Measurements from ENCODE around the gene HBG1.

Gene HBG1

GRCh38 chr11:5281596-5281995 lies 31.9 kb upstream of the HBG1 start:
- H3K4me1 ChIP-seq (ENCODE audit: control insufficient read depth, low read length), result no peaks in the 10 kb centered on the region
- no peaks in the 10 kb centered on the region for H3K79me2 ChIP-seq (ENCODE audit: control insufficient read depth, low read length)
- no peak overlapping the region for H3K4me2 ChIP-seq (ENCODE audit: low read length)
- H3K36me3 ChIP-seq (ENCODE audit: control insufficient read depth, low read length), result no peaks in the 10 kb centered on the region
- H3K27ac ChIP-seq (ENCODE audit: low read depth, low read length), result no peak overlapping the region
- no peaks in the 10 kb centered on the region for H3K27me3 ChIP-seq (ENCODE audit: control insufficient read depth, low read length)
- no peak overlapping the region for H3K4me3 ChIP-seq (ENCODE audit: low read length)
- H3K9me3 ChIP-seq (ENCODE audit: control insufficient read depth, insufficient read depth, low read length), result no peaks in the 10 kb centered on the region
- H3K9me2 ChIP-seq (replicated peaks; ENCODE audit: control insufficient read depth, low read length), result no peaks in the 10 kb centered on the region
- TF ChIP-seq EZH2phosphoT487 (IDR thresholded peaks at IDR 0.05; ENCODE audit: borderline replicate concordance, low read length) (no peak), CTCF (IDR thresholded peaks at IDR 0.05; ENCODE audit: low read depth, low read length, poor library complexity, severe bottlenecking) (no peak)
- H4K20me1 ChIP-seq (ENCODE audit: control insufficient read depth, insufficient read depth, low read depth, low read length), result no peaks in the 10 kb centered on the region
- no peaks in the 10 kb centered on the region for H3F3A ChIP-seq (ENCODE audit: control insufficient read depth, insufficient read depth)

- no peaks in the 10 kb centered on the region for H3K4me1 ChIP-seq (ENCODE audit: control insufficient read depth, low read length)
- no peak overlapping the region for H3K4me3 ChIP-seq (ENCODE audit: low read length)
- H3K9me3 ChIP-seq (ENCODE audit: control insufficient read depth, insufficient read depth, low read length), result no peaks in the 10 kb centered on the region
- H3K9me2 ChIP-seq (replicated peaks; ENCODE audit: control insufficient read depth, low read length), result no peaks in the 10 kb centered on the region
- H4K20me1 ChIP-seq (ENCODE audit: control insufficient read depth, insufficient read depth, low read depth, low read length), result no peaks in the 10 kb centered on the region
- H3F3A ChIP-seq (ENCODE audit: control insufficient read depth, insufficient read depth), result no peaks in the 10 kb centered on the region
- no peak overlapping the region for H3K4me2 ChIP-seq (ENCODE audit: low read length)
- H3K36me3 ChIP-seq (ENCODE audit: control insufficient read depth, low read length), result no peaks in the 10 kb centered on the region
- H3K79me2 ChIP-seq (ENCODE audit: control insufficient read depth, low read length), result no peaks in the 10 kb centered on the region
- no peak overlapping the region for H3K27ac ChIP-seq (ENCODE audit: low read depth, low read length)
- TF ChIP-seq CTCF (IDR thresholded peaks at IDR 0.05; ENCODE audit: low read depth, low read length, poor library complexity, severe bottlenecking) (no peak), EZH2phosphoT487 (IDR thresholded peaks at IDR 0.05; ENCODE audit: borderline replicate concordance, low read length) (no peak)
- no peaks in the 10 kb centered on the region for H3K27me3 ChIP-seq (ENCODE audit: control insufficient read depth, low read length)
Observed at GRCh38 chr11:5280582-5281102, 31.0 kb upstream of the HBG1 start.

GRCh38 chr11:5279471-5280090 lies 29.9 kb upstream of the HBG1 start:
- Histone ChIP-seq H3K27me3 (ENCODE audit: control insufficient read depth, low read length) (no peaks in the 10 kb centered on the region), H3K36me3 (ENCODE audit: control insufficient read depth, low read length) (no peaks in the 10 kb centered on the region), H3K4me3 (ENCODE audit: low read length) (no peak overlapping the region), H3K79me2 (ENCODE audit: control insufficient read depth, low read length) (no peaks in the 10 kb centered on the region), H3K27ac (ENCODE audit: low read depth, low read length) (no peak overlapping the region), H4K20me1 (ENCODE audit: control insufficient read depth, insufficient read depth, low read depth, low read length) (no peaks in the 10 kb centered on the region), H3K4me1 (ENCODE audit: control insufficient read depth, low read length) (no peaks in the 10 kb centered on the region), H3F3A (ENCODE audit: control insufficient read depth, insufficient read depth) (no peaks in the 10 kb centered on the region), H3K9me2 (replicated peaks; ENCODE audit: control insufficient read depth, low read length) (no peaks in the 10 kb centered on the region), H3K9me3 (ENCODE audit: control insufficient read depth, insufficient read depth, low read length) (no peaks in the 10 kb centered on the region), H3K4me2 (ENCODE audit: low read length) (no peak overlapping the region)
- no peak for TF ChIP-seq EZH2phosphoT487 (IDR thresholded peaks at IDR 0.05; ENCODE audit: borderline replicate concordance, low read length)
- TF ChIP-seq CTCF (IDR thresholded peaks at IDR 0.05; ENCODE audit: low read depth, low read length, poor library complexity, severe bottlenecking), result no peak
